Measurements from ENCODE around the gene ZNF853. TPM values are rescaled to one million over a fixed set of nuclear protein-coding genes. Genes with fewer than 3 reads are reported as not detected.
A peak's percentile ranks its signal among the peaks of the same experiment; 100 is the strongest.

Gene ZNF853
- polyA plus RNA-seq, 1 of the 3 experiments (the other 2 are of a cell fraction): 15.9 TPM

- peaks cover 13% of the 10 kb centered on the region; the same call in 1 of the 2 replicates for H4K20me1 ChIP-seq (ENCODE audit: insufficient read depth)
- TF ChIP-seq PBX3 (IDR thresholded peaks at IDR 0.05) (peak; percentile 36; the same call in 1 of the 2 replicates), TAF1 (IDR thresholded peaks at IDR 0.05; ENCODE audit: borderline replicate concordance, low read depth, low read length) (peak; percentile 75), GABPA (IDR thresholded peaks at IDR 0.05; ENCODE audit: low read depth) (peak; percentile 85), EP300 (IDR thresholded peaks at IDR 0.05; ENCODE audit: borderline replicate concordance in 1 of 2, low read depth in 1 of 2, low read length in 1 of 2) (no peak), MAX (IDR thresholded peaks at IDR 0.05; ENCODE audit: low read depth) (peak; percentile 78; the same call in 1 of the 2 replicates), REST (IDR thresholded peaks at IDR 0.05; ENCODE audit: low read depth, low read length) (no peak), NRF1 (IDR thresholded peaks at IDR 0.05; ENCODE audit: low read depth, low read length) (0 out of 2 replicates have a peak, but pooled peaks have one; percentile 7), POLR2AphosphoS5 (IDR thresholded peaks at IDR 0.05; ENCODE audit: low read depth, low read length) (peak; percentile 62), ELF1 (IDR thresholded peaks at IDR 0.05) (0 out of 2 replicates have a peak, but pooled peaks have one; percentile 49), RFX5 (IDR thresholded peaks at IDR 0.05; ENCODE audit: low read length) (no peak), USF1 (IDR thresholded peaks at IDR 0.05; ENCODE audit: borderline replicate concordance, low read depth) (peak; percentile 91), ZBTB33 (IDR thresholded peaks at IDR 0.05; ENCODE audit: borderline replicate concordance, low read depth) (no peak), CHD2 (IDR thresholded peaks at IDR 0.05; ENCODE audit: low read length, partially characterized antibody) (peak; percentile 13)
- no peaks in the 10 kb centered on the region for H3K9me2 ChIP-seq
- peak within 1 kb of the TSS; percentile 68 to 93 for H3K4me3 ChIP-seq (ENCODE audit: low read depth in 2 of 2, low read length in 1 of 2)
- peak within 1 kb of the TSS; percentile 84 for H2AFZ ChIP-seq (ENCODE audit: low read depth)
- H3F3A ChIP-seq (replicated peaks; ENCODE audit: insufficient read depth): no peaks in the 10 kb centered on the region
- peak; percentile 99 for DNase-seq
- peaks cover 21 to 27% of the 10 kb centered on the region in 2 experiments for H3K36me3 ChIP-seq (replicated peaks in 1 of 2; ENCODE audit: control insufficient read depth in 1 of 2, insufficient read depth in 2 of 2, low read length in 1 of 2)
- H3K4me2 ChIP-seq: peak within 1 kb of the TSS; percentile 100
- 3% methylated on average over 32 of the region's 104 CpGs for WGBS (ENCODE audit: low lambda C conversion rate)
- H3K27ac ChIP-seq (ENCODE audit: low read depth in 2 of 2, low read length in 1 of 2): peak within 1 kb of the TSS in 1 of 2 experiments; percentile 67; a peak in 2 of 4 replicates
- ChIA-PET CTCF (interaction anchor here (0.6 to 3.0 kb wide), 6 partner anchors 13 to 59 kb away, joined by 3 to 11 read pairs (median 3); partner anchors contain the start of gene INTS15), POLR2A (interaction anchor here (0.7 to 1.6 kb wide), 7 partner anchors 9 to 142 kb away, joined by 3 to 9 read pairs (median 4); partner anchors contain the start of genes INTS15 and ZNF853)
- H3K4me1 ChIP-seq (ENCODE audit: control insufficient read depth in 1 of 2, insufficient read depth in 2 of 2, low read depth in 1 of 2, low read length in 1 of 2): peaks cover 5 to 15% of the 10 kb centered on the region in 2 experiments; a peak in 2 of 4 replicates
- peak within 1 kb of the TSS; percentile 90 for H3K9ac ChIP-seq
- H3K79me2 ChIP-seq (ENCODE audit: insufficient read depth): peaks cover 54% of the 10 kb centered on the region
- H3K27me3 ChIP-seq (ENCODE audit: insufficient read depth): no peaks in the 10 kb centered on the region
- no peaks in the 10 kb centered on the region for H3K9me3 ChIP-seq
These were observed 21.5 kb downstream of the ZNF853 start, which contains the start of gene ZNF316 for GRCh38 chr7:6636741-6637543. Gene ZNF316, plus strand, starts transcription at chr7:6637318. Its CDS starts 5,092 bp downstream, at chr7:6642410.
